Transverse colon (tissue), 4 donors: ENCODE measurements around the gene COG5. TPM values are rescaled to one million over a fixed set of nuclear protein-coding genes. Genes with fewer than 3 reads are reported as not detected.

Experiments used
- DNase-seq: peaks from one replicate; pipeline ENCODE4 v3.0.0-alpha.2; 2019
- H3K27ac ChIP-seq, 4 donors: fragments of 200-600 bp; sonication (generic); 2 replicates each; pipeline ENCODE4 v1.5.1; 2016 to 2018; ENCODE audit warnings: inconsistent platforms in 4 of 4
- H3K27me3 ChIP-seq: fragments of 200-600 bp; sonication (generic); 2 replicates; pipeline ENCODE4 v1.5.1; 2017; ENCODE audit warnings: inconsistent platforms
- H3K36me3 ChIP-seq, 4 donors: fragments of 200-600 bp; sonication (generic); 2 replicates each; pipeline ENCODE4 v1.5.1; 2017 to 2019; ENCODE audit warnings: inconsistent platforms in 4 of 4
- H3K4me1 ChIP-seq, 4 donors: fragments of 200-600 bp; sonication (generic); 2 replicates each; pipeline ENCODE4 v1.5.1; 2017 to 2020; ENCODE audit warnings: inconsistent platforms in 4 of 4
- H3K4me3 ChIP-seq, 4 donors: fragments of 200-600 bp; sonication (generic); 1 replicate in 1 of 4; 2 replicates in 3 of 4; pipeline versions ENCODE4 v1.5.1 to v1.6.1; 2017 to 2019; ENCODE audit warnings: inconsistent platforms in 4 of 4
- H3K9me3 ChIP-seq, 2 donors: fragments of 200-600 bp; sonication (generic); 2 replicates each; pipeline ENCODE4 v1.5.1; 2017 to 2019; ENCODE audit warnings: inconsistent platforms in 2 of 2
- EP300 ChIP-seq: sonication (generic); formaldehyde crosslinking; IDR thresholded peaks from one replicate; pipeline ENCODE4 v1.6.1; 2017; ENCODE audit warnings: antibody characterized with exemption, low read depth
- POLR2A ChIP-seq: fragments of 450-650 bp; IDR thresholded peaks from one replicate; pipeline ENCODE4 v1.6.1; 2016; ENCODE audit warnings: antibody characterized with exemption, mild to moderate bottlenecking, moderate library complexity
- POLR2AphosphoS5 ChIP-seq, 3 donors: sonication (generic); formaldehyde crosslinking; IDR thresholded peaks; one replicate each; pipeline ENCODE4 v1.6.1; 2016; ENCODE audit warnings: antibody characterized with exemption in 3 of 3
- WGBS, 2 donors: methylation state at CpG; one replicate each; pipeline ENCODE4 v1.1.5; 2018; ENCODE audit warnings: low coverage in 1 of 2; 5-methylcytosine and 5-hydroxymethylcytosine counted together
- in situ Hi-C, 4 donors: fragments of 200-750 bp; cut with MboI; loops; one replicate each; pipeline versions ENCODE4 v1.15.0 to v1.15.1; 2017; ENCODE audit warnings: low sequenced_read_pairs in 3 of 4, low pct_ligation_motif_present in 1 of 4, low pct_unique_long_range_greater_than_20kb in 1 of 4
- intact Hi-C: fragments of 100-400 bp; cut with DNase I; formaldehyde crosslinking; loops from one replicate; pipeline ENCODE4 v1.15.1; 2023; ENCODE audit warnings: low total_unique reads
- total RNA-seq, 4 donors: library from RNA; depleted of rRNA; stranded (reverse); fragments of >200 nt; gene quantifications; one replicate each; pipeline ENCODE4 v1.1.0, GENCODE V29; 2016
- TF ChIP-seq, protein P1 (sequence below), 5 experiments: fragments of 200-600 bp in 3 of 5; fragments of 450-650 bp in 2 of 5; sonication (generic) in 3 of 5; IDR thresholded peaks; 1 replicate in 2 of 5; 2 replicates in 3 of 5; pipeline ENCODE4 v1.5.1; 2016 to 2017; ENCODE audit warnings: antibody characterized with exemption in 5 of 5, inconsistent platforms in 3 of 5, mild to moderate bottlenecking in 2 of 5, moderate library complexity in 1 of 5

Gene COG5
- total RNA-seq, 4 donors from 2014 or later = 15.7 to 48.2 (median 35.7) TPM

DNA sequence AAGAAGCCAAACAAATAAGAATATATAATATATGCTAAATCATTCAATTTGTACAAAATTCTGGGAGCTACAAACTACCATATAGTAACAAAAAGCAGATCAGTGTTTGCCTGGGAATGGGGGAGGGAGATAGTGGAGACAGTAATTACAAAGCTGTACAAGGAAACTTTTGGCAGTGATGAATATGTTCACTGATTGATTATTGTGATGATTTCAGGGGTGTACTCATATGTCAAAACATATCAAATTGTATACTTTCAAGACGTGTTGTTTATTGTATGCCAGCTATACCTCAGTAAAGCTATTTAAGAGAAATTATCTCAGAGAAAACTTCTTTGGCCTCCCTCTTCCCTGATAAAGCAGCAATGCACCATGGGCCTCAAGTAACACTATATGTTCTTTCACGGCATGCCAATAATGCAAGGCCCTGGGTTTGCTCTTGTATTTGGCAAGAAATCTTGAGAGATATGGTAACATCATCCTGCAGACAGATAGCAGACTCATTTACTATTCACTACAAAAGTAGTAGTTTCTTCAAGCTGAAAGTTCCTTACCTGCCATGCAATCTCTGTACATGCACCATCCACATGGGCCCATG is 261.4 kb downstream of the COG5 start:
- no peak for DNase-seq
- Histone ChIP-seq H3K27ac (no peak overlapping the region), H3K27me3 (no peaks in the 10 kb centered on the region), H3K4me1 (no peaks in the 10 kb centered on the region), H3K4me3 (no peak overlapping the region), H3K9me3 (no peaks in the 10 kb centered on the region), H3K36me3 (no peaks in the 10 kb centered on the region)
- WGBS, 2 donors = 94 to 100% methylated on average over 2 of the region's 2 CpGs
- in situ Hi-C loops = no loop called here
- no peak for TF ChIP-seq EP300
- TF ChIP-seq, protein P1, sequence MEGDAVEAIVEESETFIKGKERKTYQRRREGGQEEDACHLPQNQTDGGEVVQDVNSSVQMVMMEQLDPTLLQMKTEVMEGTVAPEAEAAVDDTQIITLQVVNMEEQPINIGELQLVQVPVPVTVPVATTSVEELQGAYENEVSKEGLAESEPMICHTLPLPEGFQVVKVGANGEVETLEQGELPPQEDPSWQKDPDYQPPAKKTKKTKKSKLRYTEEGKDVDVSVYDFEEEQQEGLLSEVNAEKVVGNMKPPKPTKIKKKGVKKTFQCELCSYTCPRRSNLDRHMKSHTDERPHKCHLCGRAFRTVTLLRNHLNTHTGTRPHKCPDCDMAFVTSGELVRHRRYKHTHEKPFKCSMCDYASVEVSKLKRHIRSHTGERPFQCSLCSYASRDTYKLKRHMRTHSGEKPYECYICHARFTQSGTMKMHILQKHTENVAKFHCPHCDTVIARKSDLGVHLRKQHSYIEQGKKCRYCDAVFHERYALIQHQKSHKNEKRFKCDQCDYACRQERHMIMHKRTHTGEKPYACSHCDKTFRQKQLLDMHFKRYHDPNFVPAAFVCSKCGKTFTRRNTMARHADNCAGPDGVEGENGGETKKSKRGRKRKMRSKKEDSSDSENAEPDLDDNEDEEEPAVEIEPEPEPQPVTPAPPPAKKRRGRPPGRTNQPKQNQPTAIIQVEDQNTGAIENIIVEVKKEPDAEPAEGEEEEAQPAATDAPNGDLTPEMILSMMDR (IDR thresholded peaks at IDR 0.05) = no peak
- TF ChIP-seq POLR2AphosphoS5 (IDR thresholded peaks at IDR 0.05) = no peak
- TF ChIP-seq POLR2A = no peak
- intact Hi-C loops = no loop called here

DNA sequence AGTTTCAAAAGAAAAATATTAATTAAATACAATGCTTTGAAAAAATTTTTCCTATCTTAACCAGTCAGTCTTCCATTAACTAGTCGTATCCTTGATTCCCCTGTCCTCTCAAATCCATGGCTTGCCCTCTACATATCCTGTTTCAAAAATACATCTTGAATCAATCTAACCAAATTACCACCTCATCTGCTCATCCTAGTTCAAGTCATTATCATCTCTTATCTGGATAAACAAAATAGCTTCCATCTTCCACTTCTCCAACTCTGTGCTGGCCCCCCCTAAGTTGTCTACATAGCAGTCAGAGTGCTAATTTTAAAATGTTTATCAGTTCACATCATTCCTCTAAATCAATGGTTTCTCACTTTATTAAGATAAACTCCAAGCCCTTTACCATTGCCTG is 269.5 kb downstream of the COG5 start:
- intact Hi-C loops = no loop called here

DNA sequence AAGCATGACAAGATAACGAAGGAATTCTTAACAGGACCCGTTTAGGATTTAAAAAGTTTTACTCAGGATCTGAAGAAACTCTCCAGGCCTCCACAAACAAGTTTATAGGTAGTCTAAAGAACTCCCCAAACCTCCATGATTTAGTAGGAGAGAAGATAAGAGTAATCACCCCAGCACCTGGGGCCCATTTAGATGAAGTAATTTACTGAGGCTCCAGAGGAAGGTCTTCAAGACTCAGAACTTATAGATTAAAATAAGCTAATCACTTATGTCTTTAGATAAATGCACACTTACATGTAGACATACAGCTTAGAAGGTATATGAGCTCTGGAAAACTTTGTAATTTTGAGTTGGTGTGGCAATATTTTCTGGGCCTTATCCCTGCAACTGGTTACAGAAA is 271.1 kb downstream of the COG5 start:
- in situ Hi-C loops (no loop called here), intact Hi-C loops (no loop called here)
- Histone ChIP-seq H3K4me3 (no peak overlapping the region), H3K36me3 (no peaks in the 10 kb centered on the region), H3K27me3 (no peaks in the 10 kb centered on the region), H3K9me3 (no peaks in the 10 kb centered on the region), H3K27ac (no peak overlapping the region), H3K4me1 (no peaks in the 10 kb centered on the region)
- DNase-seq = no peak
- 67 to 87% methylated on average over 1 to 2 of the region's 2 CpGs for WGBS, 2 donors
- no peak for TF ChIP-seq POLR2AphosphoS5 (IDR thresholded peaks at IDR 0.05)
- no peak for TF ChIP-seq POLR2A
- TF ChIP-seq, protein P1 (IDR thresholded peaks at IDR 0.05) = no peak

More for the DNA sequence above, 269.5 kb downstream of the COG5 start:
- TF ChIP-seq, protein P1 (IDR thresholded peaks at IDR 0.05) = no peak
- TF ChIP-seq POLR2A = no peak
- TF ChIP-seq EP300 = no peak
- Histone ChIP-seq H3K4me3 (no peak overlapping the region), H3K4me1 (no peaks in the 10 kb centered on the region), H3K27me3 (no peaks in the 10 kb centered on the region), H3K36me3 (no peaks in the 10 kb centered on the region), H3K9me3 (no peaks in the 10 kb centered on the region), H3K27ac (no peak overlapping the region)
- in situ Hi-C loops = no loop called here
- no peak for DNase-seq
- 100% methylated on average over 1 of the region's 1 CpG for WGBS, 2 donors

DNA sequence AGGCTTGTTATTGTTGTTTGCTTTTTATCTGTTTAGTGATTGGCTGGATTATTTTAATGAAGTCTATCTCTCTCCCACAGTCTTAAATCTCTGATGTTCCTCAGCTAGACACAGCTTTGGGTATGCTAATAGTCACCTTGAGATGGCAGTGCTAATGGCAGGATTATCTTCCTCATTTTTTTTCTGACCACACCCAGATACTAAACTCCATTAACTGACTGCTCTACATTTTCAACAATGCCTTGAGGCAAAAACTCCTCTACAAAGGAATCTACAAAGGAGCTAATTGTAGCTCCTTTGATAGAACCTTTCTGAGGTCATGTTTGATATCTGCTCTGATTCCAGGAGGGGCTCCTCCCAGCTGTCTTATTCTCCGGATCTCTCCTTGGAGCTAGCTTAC is 272.3 kb downstream of the COG5 start:
- intact Hi-C loops = no loop called here
- no peak for DNase-seq
- Histone ChIP-seq H3K27me3 (no peaks in the 10 kb centered on the region), H3K27ac (no peak overlapping the region), H3K9me3 (no peaks in the 10 kb centered on the region), H3K36me3 (no peaks in the 10 kb centered on the region), H3K4me1 (no peaks in the 10 kb centered on the region), H3K4me3 (no peak overlapping the region)
- in situ Hi-C loops = no loop called here
- TF ChIP-seq, protein P1 (IDR thresholded peaks at IDR 0.05) = no peak
- no peak for TF ChIP-seq POLR2A
- no peak for TF ChIP-seq POLR2AphosphoS5 (IDR thresholded peaks at IDR 0.05)
- TF ChIP-seq EP300 = no peak
- WGBS, 2 donors = 92% methylated on average over 1 of the region's 1 CpG; no CpG with 5 or more reads in 1 of the 2 donors
